Measurements from ENCODE around the gene ZFP57. TPM values are rescaled to one million over a fixed set of nuclear protein-coding genes. Genes with fewer than 3 reads are reported as not detected.
"Not testable (repeated sequence)": the region's sequence is repeated elsewhere in the genome, so short reads cannot be mapped to it uniquely, and the experiment has no call there.

The ZFP57 gene
- total RNA-seq, 4 donors from 2014 or later, result 0.16 TPM; not detected in 3

GRCh38 chr6:29663300-29664042, 17.5 kb downstream of the ZFP57 start:
- TF ChIP-seq POLR2A (IDR thresholded peaks at IDR 0.05), result no peak
- TF ChIP-seq, protein P1, sequence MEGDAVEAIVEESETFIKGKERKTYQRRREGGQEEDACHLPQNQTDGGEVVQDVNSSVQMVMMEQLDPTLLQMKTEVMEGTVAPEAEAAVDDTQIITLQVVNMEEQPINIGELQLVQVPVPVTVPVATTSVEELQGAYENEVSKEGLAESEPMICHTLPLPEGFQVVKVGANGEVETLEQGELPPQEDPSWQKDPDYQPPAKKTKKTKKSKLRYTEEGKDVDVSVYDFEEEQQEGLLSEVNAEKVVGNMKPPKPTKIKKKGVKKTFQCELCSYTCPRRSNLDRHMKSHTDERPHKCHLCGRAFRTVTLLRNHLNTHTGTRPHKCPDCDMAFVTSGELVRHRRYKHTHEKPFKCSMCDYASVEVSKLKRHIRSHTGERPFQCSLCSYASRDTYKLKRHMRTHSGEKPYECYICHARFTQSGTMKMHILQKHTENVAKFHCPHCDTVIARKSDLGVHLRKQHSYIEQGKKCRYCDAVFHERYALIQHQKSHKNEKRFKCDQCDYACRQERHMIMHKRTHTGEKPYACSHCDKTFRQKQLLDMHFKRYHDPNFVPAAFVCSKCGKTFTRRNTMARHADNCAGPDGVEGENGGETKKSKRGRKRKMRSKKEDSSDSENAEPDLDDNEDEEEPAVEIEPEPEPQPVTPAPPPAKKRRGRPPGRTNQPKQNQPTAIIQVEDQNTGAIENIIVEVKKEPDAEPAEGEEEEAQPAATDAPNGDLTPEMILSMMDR (IDR thresholded peaks at IDR 0.05 in 4 of 5, conservative IDR thresholded peaks at IDR 0.05 in 1 of 5), result no peak
- peaks cover 5 to 33% (median 24%) of the 10 kb centered on the region in 3 donors for H3K27me3 ChIP-seq
- intact Hi-C loops (cut with DNase I; ENCODE audit: low total_unique reads), result no loop called here
- in situ Hi-C loops (cut with MboI; ENCODE audit: low sequenced_read_pairs in 4 of 4), result no loop called here
- no peak overlapping the region for H3K4me3 ChIP-seq
- no peaks in the 10 kb centered on the region for H3K36me3 ChIP-seq
- H3K27ac ChIP-seq, result no peak overlapping the region
- ATAC-seq (no peak), DNase-seq (no peak)
- no peaks in the 10 kb centered on the region for H3K9me3 ChIP-seq
- H3K4me1 ChIP-seq, result no peaks in the 10 kb centered on the region

GRCh38 chr6:29661502-29662141, 19.3 kb downstream of the ZFP57 start:
- DNase-seq; ATAC-seq; in situ Hi-C loops (cut with MboI; ENCODE audit: low sequenced_read_pairs in 4 of 4); H3K4me1 ChIP-seq; intact Hi-C loops (cut with DNase I; ENCODE audit: low total_unique reads); H3K36me3 ChIP-seq; H3K9me3 ChIP-seq; H3K27ac ChIP-seq; H3K4me3 ChIP-seq: not testable (repeated sequence)
- peaks cover 5 to 25% (median 20%) of the 10 kb centered on the region in 3 donors for H3K27me3 ChIP-seq

DNA sequence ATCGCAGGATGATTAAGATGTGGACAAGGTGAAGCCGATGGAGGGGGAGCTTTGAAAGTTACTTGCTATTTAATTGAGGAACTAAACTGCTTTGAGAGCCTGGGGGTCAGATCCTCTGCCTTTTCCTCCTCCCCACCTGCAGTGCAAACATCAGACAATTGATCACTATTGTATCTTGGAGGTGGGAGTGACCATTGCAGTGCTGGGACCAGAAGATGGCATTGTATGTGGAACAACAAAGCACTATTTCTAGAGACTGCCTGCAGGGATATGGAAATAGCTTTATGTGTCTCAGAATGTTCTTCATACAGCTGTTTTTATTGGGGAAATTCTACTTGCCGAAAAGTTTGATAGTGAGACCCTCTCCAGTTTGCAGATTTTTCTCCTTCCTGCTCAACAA, 19.9 kb downstream of the ZFP57 start:
- ATAC-seq (no peak), DNase-seq (no peak)
- H3K27ac ChIP-seq, result no peak overlapping the region
- TF ChIP-seq, protein P1 (IDR thresholded peaks at IDR 0.05 in 4 of 5, conservative IDR thresholded peaks at IDR 0.05 in 1 of 5), result no peak
- no peak for TF ChIP-seq POLR2A (IDR thresholded peaks at IDR 0.05)
- H3K36me3 ChIP-seq, result no peaks in the 10 kb centered on the region
- in situ Hi-C loops (cut with MboI; ENCODE audit: low sequenced_read_pairs in 4 of 4), result no loop called here
- H3K27me3 ChIP-seq, result peaks cover 5 to 25% (median 19%) of the 10 kb centered on the region in 3 donors
- intact Hi-C loops (cut with DNase I; ENCODE audit: low total_unique reads), result no loop called here
- no peaks in the 10 kb centered on the region for H3K4me1 ChIP-seq
- H3K4me3 ChIP-seq, result no peak overlapping the region
- no peaks in the 10 kb centered on the region for H3K9me3 ChIP-seq

GRCh38 chr6:29656798-29657197, 24.2 kb downstream of the ZFP57 start, which contains the start of gene MOG:
Gene MOG (plus strand): TSS chr6:29657092. CDS start chr6:29657210, 118 bp downstream.
- Histone ChIP-seq H3K27ac (no peak within 1 kb of the TSS), H3K4me1 (no peaks in the 10 kb centered on the region), H3K36me3 (no peaks in the 10 kb centered on the region), H3K4me3 (no peak within 1 kb of the TSS), H3K9me3 (no peaks in the 10 kb centered on the region), H3K27me3 (peaks cover 0 to 11% (median 1%) of the 10 kb centered on the region in 3 donors)
- no peak for ATAC-seq
- TF ChIP-seq POLR2A (IDR thresholded peaks at IDR 0.05), result no peak
- TF ChIP-seq, protein P1 (IDR thresholded peaks at IDR 0.05 in 4 of 5, conservative IDR thresholded peaks at IDR 0.05 in 1 of 5), result no peak
- no peak for DNase-seq
- in situ Hi-C loops (cut with MboI; ENCODE audit: low sequenced_read_pairs in 4 of 4) (no loop called here), intact Hi-C loops (cut with DNase I; ENCODE audit: low total_unique reads) (no loop called here)

DNA sequence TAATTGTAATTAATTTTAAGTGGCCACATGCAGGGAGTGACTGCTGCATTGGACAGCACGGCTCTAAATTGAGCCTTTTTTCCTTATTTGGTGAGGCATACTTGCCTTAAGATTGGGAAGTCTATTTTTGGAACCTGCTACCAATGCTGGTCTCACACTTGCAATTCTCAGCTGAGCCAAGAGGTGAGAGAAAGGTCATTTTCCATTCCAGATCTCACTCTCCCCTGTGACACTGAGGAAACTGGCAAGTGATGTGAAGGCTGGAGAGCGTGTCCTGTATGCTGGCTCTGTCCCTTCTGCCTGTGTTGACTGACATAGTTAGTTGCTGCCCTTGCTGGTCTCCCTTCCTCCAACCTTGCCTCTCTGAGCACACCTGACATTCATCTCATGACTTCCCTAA, 24.8 kb downstream of the ZFP57 start:
- Histone ChIP-seq H3K27me3 (peaks cover 0 to 5% (median 0%) of the 10 kb centered on the region in 3 donors), H3K27ac (no peak overlapping the region), H3K4me1 (no peaks in the 10 kb centered on the region), H3K36me3 (no peaks in the 10 kb centered on the region), H3K9me3 (no peaks in the 10 kb centered on the region), H3K4me3 (no peak overlapping the region)
- ATAC-seq (no peak), DNase-seq (no peak)
- in situ Hi-C loops (cut with MboI; ENCODE audit: low sequenced_read_pairs in 4 of 4), result no loop called here
- intact Hi-C loops (cut with DNase I; ENCODE audit: low total_unique reads), result no loop called here
- TF ChIP-seq POLR2A (IDR thresholded peaks at IDR 0.05), result no peak
- TF ChIP-seq, protein P1 (IDR thresholded peaks at IDR 0.05 in 4 of 5, conservative IDR thresholded peaks at IDR 0.05 in 1 of 5), result no peak
